OCI-M1 (cell line): ENCODE data around the gene UNC5CL.
"Not testable (repeated sequence)": the region's sequence is repeated elsewhere in the genome, so short reads cannot be mapped to it uniquely, and the experiment has no call there.

Source experiments
- DNase-seq: peaks from one replicate; lab custom pipeline; 2025; lab: John Stamatoyannopoulos, UW

The UNC5CL gene

DNA sequence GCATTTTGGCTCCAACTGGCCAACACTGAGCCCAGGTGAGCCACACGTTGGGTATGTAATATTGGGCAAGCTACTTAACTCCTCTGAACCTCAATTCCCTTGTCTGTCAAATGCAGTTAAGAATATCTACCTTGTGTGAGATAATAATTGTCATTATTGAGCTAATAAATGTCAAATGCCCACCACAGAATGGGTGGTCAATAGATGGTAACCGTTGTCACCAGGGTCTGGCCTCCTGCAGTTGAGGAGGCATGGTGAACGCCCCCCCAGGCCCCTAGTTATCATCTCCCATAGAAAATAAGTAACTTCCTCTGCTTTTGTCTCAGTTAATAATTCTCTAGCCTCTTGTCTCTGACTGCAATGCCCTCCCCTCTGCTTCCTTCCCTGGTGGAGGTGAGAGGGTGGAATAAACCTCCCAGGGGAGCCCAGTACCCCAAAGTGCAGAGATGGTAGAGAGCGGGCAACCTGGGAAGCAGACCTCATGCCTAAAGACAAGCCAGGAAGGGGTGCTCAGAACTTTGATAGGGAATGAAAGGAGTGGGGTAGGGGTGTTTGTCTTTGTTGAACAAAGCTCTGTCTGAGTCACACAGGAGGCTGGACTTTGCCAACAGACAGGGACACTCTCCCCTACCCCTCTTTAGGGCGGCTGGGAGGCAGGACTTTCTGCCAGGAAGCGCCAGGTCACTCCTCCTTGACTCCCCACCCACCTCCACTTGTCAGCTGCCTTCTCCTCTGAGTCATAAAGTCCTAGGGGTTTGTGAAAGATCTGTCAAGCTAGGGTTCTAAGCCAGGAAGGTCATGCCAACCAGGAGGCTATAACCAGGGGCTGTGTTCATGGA is 1.3 kb upstream of the UNC5CL start:
- DNase-seq = peak; percentile 25

DNA sequence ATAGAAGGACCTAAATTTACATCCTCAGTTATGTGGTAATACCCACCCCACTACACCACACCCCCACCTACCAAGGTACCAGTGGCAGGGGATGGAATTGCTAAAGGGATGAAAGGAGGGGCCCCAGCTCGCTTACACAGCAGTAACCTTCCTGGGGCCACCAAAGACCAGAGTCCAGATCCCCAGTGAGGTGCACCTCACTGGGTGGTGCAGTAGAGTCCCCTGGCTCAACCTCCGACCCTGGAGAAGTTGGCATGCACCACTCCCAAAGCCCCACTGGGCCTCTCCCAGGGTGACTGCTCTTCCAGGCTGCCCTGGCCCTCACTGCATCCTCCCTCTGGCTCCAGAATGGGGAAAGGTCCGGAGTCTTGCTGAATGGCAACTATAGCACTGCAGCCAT is 816 bp downstream of the UNC5CL start:
- no peak for DNase-seq

DNA sequence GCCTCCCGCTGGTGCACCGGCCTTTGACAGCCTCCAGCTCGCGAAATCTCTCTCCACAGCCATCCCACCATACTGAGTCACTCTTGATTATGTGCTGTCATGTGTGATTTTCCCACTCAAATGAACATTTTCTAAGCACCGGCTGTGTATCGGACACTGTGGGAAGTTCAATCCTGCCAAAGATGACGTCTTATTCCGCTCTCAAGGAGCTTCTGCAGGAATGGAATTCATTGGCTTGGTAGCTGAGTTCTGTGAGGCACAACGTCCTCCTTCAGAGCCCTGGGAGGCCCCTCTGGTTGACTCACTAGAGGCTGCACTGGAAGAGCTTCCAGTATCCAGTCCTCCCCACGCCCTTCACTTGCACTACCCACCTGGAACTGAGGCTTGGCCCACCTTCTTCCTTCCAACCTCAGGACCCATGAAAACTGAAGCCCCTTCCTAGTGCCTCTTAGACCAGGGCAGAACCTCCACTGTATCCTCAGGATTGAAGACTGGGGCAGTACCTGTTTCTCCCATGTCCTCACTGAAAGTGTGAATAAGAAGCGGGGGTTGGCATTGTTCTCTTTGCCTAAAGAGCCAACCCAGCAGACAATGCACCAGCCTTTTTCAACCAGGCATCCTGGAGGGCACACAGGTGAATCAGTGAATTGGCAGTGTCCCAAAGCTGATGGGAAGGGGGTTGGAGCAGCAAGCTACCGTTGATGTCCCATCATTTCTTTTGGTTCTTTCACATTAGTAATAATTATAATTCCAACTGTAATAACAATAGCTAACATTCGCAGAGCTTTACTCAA is 1.7 kb downstream of the UNC5CL start:
- DNase-seq = no peak

DNA sequence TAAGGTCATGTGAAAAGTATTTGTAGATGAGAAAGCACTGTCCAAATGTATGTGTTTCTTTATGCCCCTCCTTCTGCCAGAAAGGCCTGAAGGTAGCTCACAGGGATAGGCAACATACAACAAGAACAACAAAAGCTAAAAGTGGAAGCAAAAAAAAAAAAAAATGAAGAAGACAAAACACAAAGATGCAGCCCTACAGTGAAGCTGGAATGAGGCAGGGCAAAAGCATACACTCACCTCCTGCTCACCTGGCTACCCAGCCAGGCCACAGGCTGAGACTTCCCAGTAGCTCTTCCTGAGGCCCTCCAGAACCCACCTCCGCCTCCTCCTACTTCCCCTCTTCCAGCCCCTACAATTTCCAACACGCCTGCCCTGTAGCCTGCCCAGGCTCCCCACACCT is 2.4 kb downstream of the UNC5CL start:
- DNase-seq = no peak

DNA sequence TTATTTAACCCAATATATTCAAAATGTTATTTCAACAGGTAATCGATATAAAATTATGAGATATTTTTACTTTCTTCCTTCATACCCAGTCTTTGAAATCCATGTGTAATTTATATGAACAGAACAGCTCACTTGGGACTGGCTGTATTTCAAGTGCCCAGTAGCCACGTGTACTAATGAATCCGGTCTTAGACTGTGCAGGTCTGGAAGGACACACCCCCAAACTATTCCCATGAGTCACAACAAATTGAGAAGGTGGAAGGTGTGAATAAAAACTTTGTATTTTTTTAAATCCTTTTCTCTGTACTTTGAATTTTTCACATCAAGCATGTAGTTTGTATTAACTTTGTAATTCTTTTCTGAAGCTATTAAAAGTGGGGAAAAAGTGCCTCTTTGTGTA is 2.8 kb downstream of the UNC5CL start:
- no peak for DNase-seq

DNA sequence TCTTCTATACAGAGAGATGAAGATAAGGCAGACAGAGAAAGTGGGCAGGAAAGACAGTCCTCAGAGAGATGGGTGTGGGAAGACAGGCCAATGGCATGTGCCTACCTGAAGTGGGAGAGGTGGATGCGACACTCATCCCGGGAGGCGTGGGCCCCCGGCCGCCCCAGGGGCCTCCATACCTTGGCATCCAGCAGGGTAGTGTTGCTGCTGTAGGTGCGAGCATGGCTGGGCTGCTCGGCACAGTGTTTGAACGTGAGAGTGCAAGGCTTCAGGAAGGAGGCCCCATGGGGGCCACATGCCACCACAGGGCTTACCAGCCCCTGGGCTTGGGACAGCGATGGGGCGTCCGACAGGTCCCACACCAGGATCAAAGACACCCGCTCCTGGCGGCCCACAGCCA is 5.2 kb downstream of the UNC5CL start:
- DNase-seq = no peak

DNA sequence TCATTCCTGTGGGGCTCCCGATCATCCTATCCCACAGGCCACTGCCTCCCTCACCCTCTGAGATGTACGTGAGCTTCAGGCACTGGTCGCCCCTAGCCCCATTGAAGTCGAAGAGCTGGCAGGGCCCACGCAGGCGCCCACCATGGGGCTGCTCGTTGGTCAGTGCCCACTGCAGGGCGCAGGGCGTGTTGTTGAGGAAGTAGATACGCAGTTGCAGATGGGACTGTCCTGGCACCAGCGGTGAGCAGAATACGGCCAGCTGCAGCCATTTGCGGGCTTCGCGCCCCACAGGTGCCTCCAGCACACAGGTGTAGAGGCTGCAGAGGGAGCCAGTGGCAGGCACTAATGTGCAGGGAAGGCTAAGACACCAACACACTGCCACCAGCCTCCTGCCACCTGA is 6.2 kb downstream of the UNC5CL start:
- DNase-seq = no peak

DNA sequence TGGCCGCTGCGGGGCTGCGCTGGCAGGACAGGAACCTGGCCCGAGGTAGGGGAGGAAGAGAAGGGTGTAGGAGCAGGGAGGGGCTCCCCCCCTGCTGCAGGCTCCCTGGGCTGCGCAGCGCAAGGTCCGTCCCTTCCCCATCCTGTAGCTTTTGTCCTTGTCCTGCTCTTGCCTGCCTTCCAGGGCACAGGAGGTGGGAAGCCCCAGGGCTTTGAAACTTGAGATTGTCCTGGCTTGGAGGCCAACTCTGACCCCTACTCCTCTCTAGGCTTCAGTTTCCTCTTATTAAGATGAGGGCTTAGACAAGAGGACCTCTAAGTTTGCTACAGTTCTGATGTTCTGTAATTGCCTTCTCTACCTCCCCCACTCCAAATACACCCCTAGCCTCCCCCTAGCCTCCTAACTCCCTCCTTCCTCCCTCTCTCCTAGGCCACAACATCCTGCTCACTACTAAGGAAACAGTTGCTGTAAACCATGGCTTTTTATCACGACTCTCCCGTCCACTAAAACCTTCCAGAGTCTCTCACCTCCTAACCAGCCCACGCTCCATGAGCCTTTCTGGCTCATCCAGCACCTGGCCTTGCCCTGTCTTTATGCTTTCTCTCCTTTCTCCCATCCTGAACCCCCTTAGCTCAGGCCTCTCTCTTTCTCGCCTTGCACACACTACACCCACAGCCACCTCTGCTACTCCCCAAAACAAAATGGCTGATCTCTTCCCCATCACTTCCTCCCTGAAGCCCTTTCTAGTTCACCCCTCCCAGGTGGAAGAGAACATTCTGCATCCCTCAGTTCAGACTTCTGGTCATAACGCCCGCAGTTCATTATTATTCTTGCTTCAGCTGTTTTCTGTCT is 10.2 kb downstream of the UNC5CL start:
- no peak for DNase-seq

DNA sequence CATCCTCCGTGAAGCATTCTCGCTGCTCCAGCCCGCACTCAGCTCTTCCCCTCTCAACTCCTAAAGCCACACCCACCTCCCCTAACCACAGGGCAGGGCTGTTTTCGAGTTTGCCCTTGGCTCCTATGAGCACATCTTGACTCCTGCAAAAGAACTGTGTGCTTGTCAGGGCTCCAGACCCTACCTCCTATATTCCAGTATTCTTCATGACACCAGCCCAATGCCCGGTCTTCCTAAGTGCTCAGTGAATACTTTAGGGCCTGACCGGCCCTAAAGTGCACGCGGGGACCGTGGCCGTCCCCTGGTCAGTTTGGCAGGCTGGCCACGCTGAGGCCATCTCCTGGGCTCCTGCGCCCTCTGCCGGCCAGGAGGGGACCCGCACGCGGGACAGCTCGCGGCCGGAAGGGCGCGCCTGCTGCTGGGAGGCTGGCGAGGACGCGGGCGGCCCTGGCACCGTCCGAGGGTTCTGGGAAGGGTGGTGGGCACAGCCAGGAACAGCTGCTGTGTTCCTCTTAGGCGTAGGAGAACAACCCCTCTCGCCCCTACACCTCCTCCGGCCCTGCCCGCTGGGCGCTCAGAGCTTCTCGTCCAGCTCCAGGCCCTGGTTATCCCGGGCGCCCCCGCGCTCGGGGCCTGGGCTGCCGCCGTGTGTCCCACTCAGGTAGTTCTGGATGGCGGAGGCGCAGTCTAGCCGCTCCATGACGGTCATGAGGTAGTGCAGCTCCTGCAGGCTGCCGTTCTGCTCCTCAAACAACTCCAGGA is 11.0 kb downstream of the UNC5CL start:
- peak; percentile 96 for DNase-seq

DNA sequence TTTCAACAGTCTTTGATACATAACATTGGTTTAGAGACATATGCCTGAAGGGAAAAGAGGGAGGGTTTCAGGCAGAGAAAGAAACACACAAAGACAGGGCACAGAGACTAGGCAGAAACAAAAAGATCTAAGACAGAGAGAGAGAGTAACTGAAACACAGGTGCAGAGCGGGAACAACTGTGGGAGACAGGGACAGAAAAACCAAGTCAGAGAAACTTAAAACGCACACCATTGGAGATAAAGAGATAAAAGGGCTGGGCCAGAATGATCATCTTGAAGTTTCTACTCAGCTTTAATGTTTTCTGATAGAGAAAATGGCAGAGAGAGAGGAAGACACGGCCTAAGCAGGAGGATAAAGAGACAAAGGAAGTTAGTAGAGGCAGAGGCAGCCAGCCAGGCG is 11.8 kb downstream of the UNC5CL start:
- peak; percentile 58 for DNase-seq

DNA sequence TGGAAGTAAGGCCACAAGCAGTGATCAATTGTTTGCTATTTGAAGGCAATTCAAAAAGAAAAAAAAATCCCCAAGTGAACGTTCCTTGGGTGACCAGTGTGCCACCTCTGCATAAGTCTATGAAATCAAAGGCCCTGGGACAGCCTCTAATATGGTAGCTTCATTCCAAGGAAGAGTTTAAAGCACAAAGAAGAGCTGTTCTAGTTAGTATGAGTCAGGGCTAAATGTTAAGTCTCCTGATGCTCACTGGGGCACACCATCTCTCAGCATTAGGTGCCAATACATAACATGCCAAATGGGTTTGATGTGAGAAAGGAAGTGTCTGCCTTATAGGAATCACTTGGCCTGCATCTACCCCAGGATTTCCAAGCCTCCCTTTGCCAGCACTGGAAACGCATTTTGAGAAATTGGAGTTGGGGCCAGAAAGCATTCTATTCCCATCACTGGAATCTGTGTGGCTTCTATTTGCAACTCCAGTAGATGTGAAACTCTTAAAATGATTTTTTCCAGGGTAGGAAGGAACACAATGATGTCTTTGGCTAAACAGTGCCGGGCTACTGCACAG is 13.0 kb downstream of the UNC5CL start:
- DNase-seq = no peak

DNA sequence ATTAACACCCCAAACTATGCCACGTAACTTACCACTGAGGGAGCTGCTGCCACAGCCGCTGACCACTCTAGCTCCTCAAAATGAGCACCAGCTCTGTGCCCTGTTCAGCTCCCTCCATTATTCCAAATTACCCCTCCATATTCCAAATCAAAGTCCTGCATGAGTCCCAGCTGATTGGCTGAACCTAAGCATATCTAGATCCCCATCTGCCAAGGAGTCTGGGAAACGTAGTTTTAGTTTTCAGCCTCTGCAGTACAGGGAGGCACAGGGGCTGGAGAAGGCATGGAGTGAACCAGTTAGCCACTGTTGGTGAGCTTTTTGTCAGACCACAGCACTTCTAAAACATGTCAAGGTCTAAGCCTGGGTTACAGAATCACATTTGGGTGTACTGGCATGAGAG is 15.9 kb downstream of the UNC5CL start:
- no peak for DNase-seq

DNA sequence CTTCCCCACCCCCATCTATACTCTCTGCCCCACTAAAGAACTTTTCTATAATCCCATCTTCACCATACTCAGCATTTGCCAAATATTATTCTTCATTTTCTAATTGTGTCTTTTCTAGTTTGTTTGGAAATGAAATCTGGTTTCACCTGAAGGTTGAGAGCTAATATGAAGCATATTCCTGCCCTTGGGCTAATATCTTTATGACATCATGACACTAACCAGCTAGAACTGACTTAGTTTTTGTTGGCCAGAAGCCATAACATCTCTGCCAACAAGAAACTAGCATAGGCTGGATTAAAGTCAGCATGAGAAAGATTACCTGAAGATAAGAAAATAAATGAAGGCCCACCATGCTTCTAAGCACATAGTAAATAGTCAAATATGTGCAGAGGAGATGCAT is 16.7 kb downstream of the UNC5CL start:
- no peak for DNase-seq

DNA sequence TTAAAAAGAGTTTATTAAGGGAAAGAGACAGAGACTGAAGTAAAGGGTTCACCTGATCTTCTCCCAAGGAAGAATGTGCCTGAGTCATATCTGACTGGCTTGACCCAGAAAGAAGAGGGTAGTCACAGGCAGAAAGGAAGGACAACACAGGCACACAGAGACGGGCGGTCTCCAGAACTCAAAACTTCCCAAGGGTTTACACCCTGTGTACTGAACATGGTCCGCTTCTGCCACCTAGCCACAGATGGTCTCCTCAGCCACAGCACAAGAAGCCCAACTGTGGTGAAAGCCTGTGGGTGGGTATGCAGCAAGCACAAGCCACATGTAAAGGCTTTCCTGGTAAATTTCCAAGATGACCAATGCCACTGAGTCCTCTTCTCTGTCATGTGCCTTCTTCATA is 17.2 kb downstream of the UNC5CL start:
- DNase-seq = no peak

DNA sequence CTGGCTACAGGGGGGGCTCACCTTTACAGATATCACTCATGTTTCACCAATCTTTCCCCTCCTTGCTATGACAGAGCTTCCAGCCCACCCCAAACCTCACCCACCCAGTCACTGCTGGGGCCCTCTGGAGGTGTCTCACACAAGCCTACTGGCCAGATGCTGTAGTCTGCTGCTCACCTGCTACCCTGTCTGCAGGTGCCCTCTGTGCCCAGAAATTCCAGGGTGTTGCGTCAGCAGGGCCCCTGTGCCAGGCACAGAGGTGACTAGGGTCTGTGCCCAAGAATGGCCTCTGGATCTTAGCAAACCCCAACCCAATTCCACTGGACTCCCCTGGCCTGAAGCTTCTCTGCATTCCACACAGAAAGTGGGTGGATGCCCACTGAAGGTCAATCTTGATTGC is 21.4 kb downstream of the UNC5CL start:
- DNase-seq = no peak

DNA sequence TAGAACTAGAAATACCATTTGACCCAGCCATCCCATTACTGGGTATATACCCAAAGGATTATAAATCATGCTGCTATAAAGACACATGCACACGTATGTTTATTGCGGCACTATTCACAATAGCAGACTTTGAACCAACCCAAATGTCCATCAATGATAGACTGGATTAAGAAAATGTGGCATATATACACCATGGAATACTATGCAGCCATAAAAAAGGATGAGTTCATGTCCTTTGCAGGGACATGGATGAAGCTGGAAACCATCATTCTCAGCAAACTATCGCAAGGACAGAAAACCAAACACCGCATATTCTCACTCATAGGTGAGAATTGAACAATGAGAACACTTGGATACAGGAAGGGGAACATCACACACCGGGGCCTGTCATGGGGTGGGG is 23.2 kb downstream of the UNC5CL start:
- not testable (repeated sequence) for DNase-seq

DNA sequence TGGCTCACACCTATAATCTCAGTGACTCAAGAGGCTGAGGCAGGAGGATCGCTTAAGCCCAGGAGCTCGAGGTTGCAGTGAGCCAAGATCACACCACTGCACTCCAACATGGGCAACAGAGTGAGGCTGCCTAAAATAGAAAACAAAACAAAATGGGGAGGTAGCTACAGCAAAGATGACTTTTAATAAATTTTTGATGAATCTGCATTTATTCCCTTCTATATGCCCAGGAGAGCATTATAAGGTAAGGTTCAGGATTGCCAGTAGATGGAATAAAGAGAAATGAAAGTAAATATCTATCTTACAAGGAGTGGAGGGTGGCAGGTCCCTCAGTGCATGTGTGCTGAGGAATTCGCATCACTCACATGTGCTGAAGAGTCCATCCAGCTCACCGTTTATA is 24.2 kb downstream of the UNC5CL start:
- DNase-seq = no peak

DNA sequence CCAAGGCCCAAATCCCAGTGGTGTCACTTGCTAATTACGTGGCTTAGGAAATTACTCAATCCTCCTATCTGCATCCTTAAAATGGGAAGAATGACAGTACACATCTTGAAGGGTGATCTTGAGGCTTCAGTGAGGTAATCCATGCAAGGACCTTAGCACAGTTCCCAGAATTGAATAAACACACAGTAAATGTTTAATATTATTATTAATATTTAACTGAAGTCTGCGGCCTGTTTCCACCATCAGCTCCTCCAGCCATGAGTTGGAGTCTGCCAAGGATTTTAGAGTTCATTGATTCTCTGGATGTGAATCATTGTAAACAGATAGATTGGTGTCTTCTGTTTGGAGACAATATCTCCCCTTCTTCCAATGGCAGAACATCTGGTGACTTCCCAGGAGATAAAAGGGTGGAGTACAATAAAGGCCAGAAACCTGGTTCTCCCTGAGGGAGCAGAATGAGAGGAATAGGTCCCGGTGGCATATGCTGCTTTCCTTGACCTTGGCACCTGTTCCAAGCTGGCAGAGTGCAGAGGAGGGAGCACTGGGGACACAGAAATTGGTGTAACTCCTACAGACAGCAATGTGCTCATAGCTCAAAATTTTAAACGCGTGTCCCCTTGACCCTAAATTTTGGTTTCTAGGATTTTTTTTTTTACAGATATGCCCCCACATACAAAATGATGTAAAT is 25.4 kb downstream of the UNC5CL start:
- DNase-seq = no peak

DNA sequence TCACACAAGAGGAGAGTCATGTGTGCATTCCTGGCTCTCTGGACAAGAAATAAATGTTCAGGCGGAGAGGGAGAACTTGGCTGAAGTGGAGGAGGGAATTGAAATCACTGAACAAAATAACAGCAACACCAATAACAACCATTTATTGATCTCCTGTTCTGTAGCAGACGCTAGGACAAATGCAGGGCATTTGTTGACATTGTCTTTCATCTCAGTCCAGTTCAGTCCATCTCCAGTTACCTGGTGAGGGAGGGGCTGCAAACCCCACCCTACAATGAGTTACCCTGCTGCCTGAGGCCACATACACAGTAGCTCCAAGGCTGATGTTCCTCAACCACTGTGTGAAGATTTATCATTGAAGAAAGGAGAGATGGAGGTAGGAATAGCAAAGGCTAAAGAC is 27.3 kb downstream of the UNC5CL start:
- DNase-seq = no peak

DNA sequence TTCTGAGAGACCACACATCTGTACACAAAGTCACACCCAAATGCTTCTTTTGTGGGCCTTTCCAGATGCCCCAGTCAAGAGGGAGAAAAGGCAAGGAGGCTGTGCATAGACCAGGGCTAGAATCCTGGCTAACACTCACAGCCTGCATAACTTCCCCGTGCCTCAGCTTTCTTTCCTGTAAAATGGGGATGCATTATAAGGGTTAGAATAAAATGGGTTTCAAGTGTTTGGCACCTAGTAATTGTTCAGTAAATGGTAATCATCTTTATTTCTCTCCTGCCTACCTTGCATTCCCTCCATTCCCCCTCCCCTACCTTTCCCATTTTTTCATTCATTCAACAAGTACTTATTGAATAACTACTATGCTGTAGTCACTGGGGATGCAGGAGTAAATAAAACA is 29.4 kb downstream of the UNC5CL start:
- DNase-seq = no peak

DNA sequence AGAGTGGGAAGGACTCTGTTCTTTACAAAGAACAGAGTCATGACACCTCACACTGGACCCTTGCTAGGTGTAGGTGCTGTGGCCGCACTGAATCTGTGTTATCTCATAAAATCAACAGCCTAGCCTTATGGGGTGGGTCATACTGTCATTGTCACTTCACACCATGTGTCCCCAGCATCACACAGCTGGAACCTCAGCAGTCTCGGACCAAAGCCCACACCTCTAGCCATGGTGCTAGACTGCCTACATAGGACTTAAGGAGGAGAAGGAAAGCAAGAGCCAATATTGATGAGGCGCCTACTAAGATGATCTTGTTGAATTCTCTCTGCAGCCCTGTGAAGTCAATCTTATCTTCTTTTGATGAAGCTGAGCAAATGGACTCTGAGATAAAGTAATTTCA is 31.0 kb downstream of the UNC5CL start:
- DNase-seq = no peak
